ENCODE results near the gene U2SURP. TPM values are rescaled to one million over a fixed set of nuclear protein-coding genes. Genes with fewer than 3 reads are reported as not detected.

Gene U2SURP
- total and polyA plus RNA-seq, 10 of the 15 experiments (the other 5 are each of a cell fraction or from before 2014, with no cell fraction given): 76.3 to 277 (median 150) TPM

DNA sequence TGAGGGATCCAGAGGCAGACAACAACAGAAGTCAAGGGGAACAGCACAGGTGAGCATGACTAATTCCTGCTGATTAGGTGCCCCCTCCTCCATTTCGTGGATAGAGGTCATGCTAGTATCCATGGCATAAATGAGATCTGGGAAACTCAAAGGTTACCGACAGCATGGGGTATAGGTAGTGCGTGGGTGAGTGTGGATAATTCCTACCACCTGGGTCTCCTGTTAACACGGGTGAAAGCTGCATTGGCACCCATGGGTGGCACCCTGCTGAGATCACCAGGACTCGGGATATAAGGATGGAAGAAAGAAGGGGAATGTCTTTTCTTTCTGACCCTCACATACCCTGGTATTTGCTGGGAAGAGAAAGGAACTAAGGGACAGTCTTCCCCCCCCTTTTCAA lies 103.8 kb downstream of the U2SURP start:
- ChIA-PET SMC1A (ENCODE audit: uncharacterized antibody, unreplicated experiment) (interaction anchor here (0.6 kb wide), 1 partner anchor 167 kb away, joined by 3 read pairs; no protein-coding TSS in a partner anchor), RAD21 (ENCODE audit: unreplicated experiment) (no interaction called here), POLR2A (no interaction called here), CTCF (no interaction called here)
- no peaks in the 10 kb centered on the region for H3K79me2 ChIP-seq (ENCODE audit: control insufficient read depth, insufficient read depth, low read length)
- H2AFZ ChIP-seq (ENCODE audit: control insufficient read depth, low read depth, low read length): no peak overlapping the region
- H3K4me2 ChIP-seq (ENCODE audit: control insufficient read depth, insufficient read depth): no peak overlapping the region
- TF ChIP-seq ATF7 (IDR thresholded peaks at IDR 0.05; ENCODE audit: low read depth) (no peak), CBX5 (IDR thresholded peaks at IDR 0.05; ENCODE audit: low read depth) (peak; percentile 83; the same call in 1 of the 2 replicates)
- H3K36me3 ChIP-seq (ENCODE audit: control insufficient read depth in 2 of 2, insufficient read depth in 2 of 2, low read length in 1 of 2): no peaks in the 10 kb centered on the region
- no peak overlapping the region for H3K27ac ChIP-seq (ENCODE audit: control insufficient read depth, insufficient read depth)
- no peak overlapping the region for H3K9ac ChIP-seq (ENCODE audit: control insufficient read depth, insufficient read depth, low read length)
- DNase-seq (ENCODE audit: low read depth, low spot score) (no peak), ATAC-seq (no peak), FAIRE-seq (no peak)
- no TSS peak for BruUV-seq (replicated peaks)
- H3K9me3 ChIP-seq (replicated peaks; ENCODE audit: control insufficient read depth, insufficient read depth, low read length): peaks cover 16% of the 10 kb centered on the region
- WGBS (ENCODE audit: insufficient coverage, insufficient replicate concordance, low lambda C conversion rate, missing lambda C conversion rate): 41% methylated on average over 5 of the region's 5 CpGs
- no peaks in the 10 kb centered on the region for H4K20me1 ChIP-seq (ENCODE audit: control insufficient read depth, insufficient read depth)
- in situ Hi-C loops (cut with MboI) (no loop called here), intact Hi-C loops (cut with micrococcal nuclease; ENCODE audit: unreplicated experiment) (no loop called here)
- no peaks in the 10 kb centered on the region for H3K4me1 ChIP-seq (ENCODE audit: control insufficient read depth, insufficient read depth, low read length)
- no peaks in the 10 kb centered on the region for H3K27me3 ChIP-seq (replicated peaks in 1 of 2; ENCODE audit: control insufficient read depth in 2 of 2, insufficient read depth in 2 of 2, low read length in 1 of 2)
- H3K4me3 ChIP-seq: no peak overlapping the region

DNA sequence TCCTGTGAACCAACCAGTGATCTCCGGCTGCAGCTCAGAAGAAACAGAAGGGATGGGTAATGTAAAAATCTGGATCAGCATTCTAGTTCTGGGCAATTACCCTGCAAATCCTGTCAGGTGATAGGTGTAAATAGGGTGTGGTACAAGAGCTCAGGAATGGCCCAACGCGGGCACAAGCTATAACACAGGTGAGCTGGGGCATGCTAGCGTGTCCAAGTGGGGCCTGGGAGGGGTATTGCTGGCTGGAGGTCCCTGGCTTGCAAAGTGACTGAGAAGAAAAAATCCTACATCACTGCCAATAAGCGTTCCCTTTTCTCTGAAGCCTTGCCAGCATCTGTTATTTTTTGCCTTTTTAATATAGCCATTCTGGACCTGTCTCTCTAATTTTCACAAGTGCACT lies 108.5 kb downstream of the U2SURP start:
- POLR2A ChIA-PET: interaction anchor here (0.7 kb wide), 1 partner anchor 38 kb away, joined by 5 read pairs; no protein-coding TSS in a partner anchor
- DNase-seq (ENCODE audit: low read depth, low spot score) (no peak), ATAC-seq (no peak), FAIRE-seq (no peak)
- Histone ChIP-seq H3K4me2 (ENCODE audit: control insufficient read depth, insufficient read depth) (no peak overlapping the region), H3K27me3 (replicated peaks in 1 of 2; ENCODE audit: control insufficient read depth in 2 of 2, insufficient read depth in 2 of 2, low read length in 1 of 2) (no peaks in the 10 kb centered on the region), H3K4me1 (ENCODE audit: control insufficient read depth, insufficient read depth, low read length) (no peaks in the 10 kb centered on the region), H3K27ac (ENCODE audit: control insufficient read depth, insufficient read depth) (no peak overlapping the region), H3K4me3 (no peak overlapping the region), H4K20me1 (ENCODE audit: control insufficient read depth, insufficient read depth) (no peaks in the 10 kb centered on the region), H3K9me3 (replicated peaks; ENCODE audit: control insufficient read depth, insufficient read depth, low read length) (peaks cover 9% of the 10 kb centered on the region; the same call in 2 of the 3 replicates), H3K79me2 (ENCODE audit: control insufficient read depth, insufficient read depth, low read length) (no peaks in the 10 kb centered on the region), H3K36me3 (ENCODE audit: control insufficient read depth in 2 of 2, insufficient read depth in 2 of 2, low read length in 1 of 2) (no peaks in the 10 kb centered on the region), H2AFZ (ENCODE audit: control insufficient read depth, low read depth, low read length) (no peak overlapping the region), H3K9ac (ENCODE audit: control insufficient read depth, insufficient read depth, low read length) (no peak overlapping the region)
- RAD21 ChIA-PET (ENCODE audit: unreplicated experiment): no interaction called here
- intact Hi-C loops (cut with micrococcal nuclease; ENCODE audit: unreplicated experiment) (no loop called here), in situ Hi-C loops (cut with MboI) (no loop called here)
- CTCF ChIA-PET: interaction anchor here (0.8 to 1.1 kb wide), 2 partner anchors 50 to 576 kb away, joined by 3 read pairs; no protein-coding TSS in a partner anchor
- SMC1A ChIA-PET (ENCODE audit: uncharacterized antibody, unreplicated experiment): interaction anchor here (0.8 to 1.2 kb wide), 3 partner anchors 11 to 22 kb away, joined by 3 to 4 read pairs (median 3); no protein-coding TSS in a partner anchor
- BruUV-seq (replicated peaks): no TSS peak
- WGBS (ENCODE audit: insufficient coverage, insufficient replicate concordance, low lambda C conversion rate, missing lambda C conversion rate): 92% methylated on average over 5 of the region's 5 CpGs
- TF ChIP-seq, protein P1, sequence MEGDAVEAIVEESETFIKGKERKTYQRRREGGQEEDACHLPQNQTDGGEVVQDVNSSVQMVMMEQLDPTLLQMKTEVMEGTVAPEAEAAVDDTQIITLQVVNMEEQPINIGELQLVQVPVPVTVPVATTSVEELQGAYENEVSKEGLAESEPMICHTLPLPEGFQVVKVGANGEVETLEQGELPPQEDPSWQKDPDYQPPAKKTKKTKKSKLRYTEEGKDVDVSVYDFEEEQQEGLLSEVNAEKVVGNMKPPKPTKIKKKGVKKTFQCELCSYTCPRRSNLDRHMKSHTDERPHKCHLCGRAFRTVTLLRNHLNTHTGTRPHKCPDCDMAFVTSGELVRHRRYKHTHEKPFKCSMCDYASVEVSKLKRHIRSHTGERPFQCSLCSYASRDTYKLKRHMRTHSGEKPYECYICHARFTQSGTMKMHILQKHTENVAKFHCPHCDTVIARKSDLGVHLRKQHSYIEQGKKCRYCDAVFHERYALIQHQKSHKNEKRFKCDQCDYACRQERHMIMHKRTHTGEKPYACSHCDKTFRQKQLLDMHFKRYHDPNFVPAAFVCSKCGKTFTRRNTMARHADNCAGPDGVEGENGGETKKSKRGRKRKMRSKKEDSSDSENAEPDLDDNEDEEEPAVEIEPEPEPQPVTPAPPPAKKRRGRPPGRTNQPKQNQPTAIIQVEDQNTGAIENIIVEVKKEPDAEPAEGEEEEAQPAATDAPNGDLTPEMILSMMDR (IDR thresholded peaks at IDR 0.05 in 2 of 3, conservative IDR thresholded peaks at IDR 0.05 in 1 of 3; ENCODE audit: control insufficient read depth in 2 of 3, extremely low read depth in 1 of 3, insufficient read depth in 1 of 3, low read depth in 3 of 3, low read length in 3 of 3): no peak
- TF ChIP-seq, protein P2, sequence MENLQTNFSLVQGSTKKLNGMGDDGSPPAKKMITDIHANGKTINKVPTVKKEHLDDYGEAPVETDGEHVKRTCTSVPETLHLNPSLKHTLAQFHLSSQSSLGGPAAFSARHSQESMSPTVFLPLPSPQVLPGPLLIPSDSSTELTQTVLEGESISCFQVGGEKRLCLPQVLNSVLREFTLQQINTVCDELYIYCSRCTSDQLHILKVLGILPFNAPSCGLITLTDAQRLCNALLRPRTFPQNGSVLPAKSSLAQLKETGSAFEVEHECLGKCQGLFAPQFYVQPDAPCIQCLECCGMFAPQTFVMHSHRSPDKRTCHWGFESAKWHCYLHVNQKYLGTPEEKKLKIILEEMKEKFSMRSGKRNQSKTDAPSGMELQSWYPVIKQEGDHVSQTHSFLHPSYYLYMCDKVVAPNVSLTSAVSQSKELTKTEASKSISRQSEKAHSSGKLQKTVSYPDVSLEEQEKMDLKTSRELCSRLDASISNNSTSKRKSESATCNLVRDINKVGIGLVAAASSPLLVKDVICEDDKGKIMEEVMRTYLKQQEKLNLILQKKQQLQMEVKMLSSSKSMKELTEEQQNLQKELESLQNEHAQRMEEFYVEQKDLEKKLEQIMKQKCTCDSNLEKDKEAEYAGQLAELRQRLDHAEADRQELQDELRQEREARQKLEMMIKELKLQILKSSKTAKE (IDR thresholded peaks at IDR 0.05; ENCODE audit: low read depth, poor library complexity, severe bottlenecking): no peak
- no peak for TF ChIP-seq JUND (IDR thresholded peaks at IDR 0.05; ENCODE audit: low read depth, low read length)
- TF ChIP-seq KLF5 (IDR thresholded peaks at IDR 0.05; ENCODE audit: partially characterized antibody): no peak
- no peak for TF ChIP-seq POLR2A (IDR thresholded peaks at IDR 0.05; ENCODE audit: low read depth, low read length)
- no peak for TF ChIP-seq ASH2L (IDR thresholded peaks at IDR 0.05; ENCODE audit: borderline replicate concordance, low read depth)
- no peak for TF ChIP-seq BRCA1 (IDR thresholded peaks at IDR 0.05; ENCODE audit: low read depth, low read length)
- TF ChIP-seq, protein P3, sequence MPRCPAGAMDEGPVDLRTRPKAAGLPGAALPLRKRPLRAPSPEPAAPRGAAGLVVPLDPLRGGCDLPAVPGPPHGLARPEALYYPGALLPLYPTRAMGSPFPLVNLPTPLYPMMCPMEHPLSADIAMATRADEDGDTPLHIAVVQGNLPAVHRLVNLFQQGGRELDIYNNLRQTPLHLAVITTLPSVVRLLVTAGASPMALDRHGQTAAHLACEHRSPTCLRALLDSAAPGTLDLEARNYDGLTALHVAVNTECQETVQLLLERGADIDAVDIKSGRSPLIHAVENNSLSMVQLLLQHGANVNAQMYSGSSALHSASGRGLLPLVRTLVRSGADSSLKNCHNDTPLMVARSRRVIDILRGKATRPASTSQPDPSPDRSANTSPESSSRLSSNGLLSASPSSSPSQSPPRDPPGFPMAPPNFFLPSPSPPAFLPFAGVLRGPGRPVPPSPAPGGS (IDR thresholded peaks at IDR 0.05; ENCODE audit: borderline replicate concordance, insufficient read depth, low read depth, low read length, poor library complexity, severe bottlenecking): no peak
- no peak for TF ChIP-seq TARDBP (IDR thresholded peaks at IDR 0.05; ENCODE audit: borderline replicate concordance)
- no peak for TF ChIP-seq LARP7 (IDR thresholded peaks at IDR 0.05)
- TF ChIP-seq STAT3 (IDR thresholded peaks at IDR 0.05; ENCODE audit: low read depth, low read length): no peak
